ENCODE data around the gene PROZ.
"Not testable (repeated sequence)": the region's sequence is repeated elsewhere in the genome, so short reads cannot be mapped to it uniquely, and the experiment has no call there.

DNA sequence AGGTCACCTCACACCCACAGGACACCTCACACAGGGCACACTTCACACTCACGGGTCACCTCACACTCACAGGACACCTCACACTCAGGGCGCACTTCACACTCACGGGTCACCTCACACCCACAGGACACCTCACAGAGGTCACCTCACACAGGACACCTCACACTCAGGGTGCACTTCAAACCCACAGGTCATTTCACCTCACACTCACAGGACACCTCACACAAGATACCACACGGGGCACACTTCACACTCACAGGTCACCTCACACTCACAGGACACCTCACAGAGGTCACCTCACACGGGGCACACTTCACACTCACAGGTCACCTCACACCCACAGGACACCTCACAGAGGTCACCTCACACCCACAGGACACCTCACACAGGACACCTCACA lies 46.6 kb upstream of the PROZ start:
- TF ChIP-seq, protein P1, sequence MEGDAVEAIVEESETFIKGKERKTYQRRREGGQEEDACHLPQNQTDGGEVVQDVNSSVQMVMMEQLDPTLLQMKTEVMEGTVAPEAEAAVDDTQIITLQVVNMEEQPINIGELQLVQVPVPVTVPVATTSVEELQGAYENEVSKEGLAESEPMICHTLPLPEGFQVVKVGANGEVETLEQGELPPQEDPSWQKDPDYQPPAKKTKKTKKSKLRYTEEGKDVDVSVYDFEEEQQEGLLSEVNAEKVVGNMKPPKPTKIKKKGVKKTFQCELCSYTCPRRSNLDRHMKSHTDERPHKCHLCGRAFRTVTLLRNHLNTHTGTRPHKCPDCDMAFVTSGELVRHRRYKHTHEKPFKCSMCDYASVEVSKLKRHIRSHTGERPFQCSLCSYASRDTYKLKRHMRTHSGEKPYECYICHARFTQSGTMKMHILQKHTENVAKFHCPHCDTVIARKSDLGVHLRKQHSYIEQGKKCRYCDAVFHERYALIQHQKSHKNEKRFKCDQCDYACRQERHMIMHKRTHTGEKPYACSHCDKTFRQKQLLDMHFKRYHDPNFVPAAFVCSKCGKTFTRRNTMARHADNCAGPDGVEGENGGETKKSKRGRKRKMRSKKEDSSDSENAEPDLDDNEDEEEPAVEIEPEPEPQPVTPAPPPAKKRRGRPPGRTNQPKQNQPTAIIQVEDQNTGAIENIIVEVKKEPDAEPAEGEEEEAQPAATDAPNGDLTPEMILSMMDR (conservative IDR thresholded peaks at IDR 0.05 in 1 of 2, IDR thresholded peaks at IDR 0.05 in 1 of 2; ENCODE audit: extremely low read depth in 1 of 2, insufficient read depth in 1 of 2, low read depth in 1 of 2, low read length in 2 of 2) = not testable (repeated sequence)
- TF ChIP-seq EZH2 (IDR thresholded peaks at IDR 0.05; ENCODE audit: borderline replicate concordance, low read length) = not testable (repeated sequence)

Data from mammary epithelial cell (primary cell).